ENCODE results near the gene ANO9. TPM values are rescaled to one million over a fixed set of nuclear protein-coding genes. Genes with fewer than 3 reads are reported as not detected.
A peak's percentile ranks its signal among the peaks of the same experiment; 100 is the strongest.
"Not testable (repeated sequence)": the region's sequence is repeated elsewhere in the genome, so short reads cannot be mapped to it uniquely, and the experiment has no call there.

Gene ANO9
- polyA plus RNA-seq, 1 donor: 169 TPM

GRCh38 chr11:394034-394857, 47.6 kb downstream of the ANO9 start, which contains the start of gene PKP3:
Gene PKP3, plus strand, starts transcription at chr11:394209. Its CDS starts 84 bp downstream, at chr11:394293.
- Histone ChIP-seq H3K27ac (ENCODE audit: low read length) (peak within 1 kb of the TSS; percentile 100), H3K36me3 (ENCODE audit: control insufficient read depth, insufficient read depth, low read length) (peaks cover 8% of the 10 kb centered on the region), H3K27me3 (ENCODE audit: control insufficient read depth, insufficient read depth, low read length) (no peaks in the 10 kb centered on the region), H3K9me3 (ENCODE audit: control insufficient read depth, low read depth, low read length) (peaks cover 10% of the 10 kb centered on the region), H3K4me1 (ENCODE audit: control insufficient read depth, insufficient read depth, low read length) (peaks cover 27% of the 10 kb centered on the region), H3K4me3 (ENCODE audit: low read length) (peak within 1 kb of the TSS; percentile 83)
- WGBS (ENCODE audit: insufficient coverage, low lambda C conversion rate): no CpG with 5 or more reads among the region's 57 CpGs
- DNase-seq: peak; percentile 87 to 95

- H3K36me3 ChIP-seq (ENCODE audit: control insufficient read depth, insufficient read depth, low read length): peaks cover 5% of the 10 kb centered on the region
- WGBS (ENCODE audit: insufficient coverage, low lambda C conversion rate): no CpG with 5 or more reads among the region's 17 CpGs
- H3K4me1 ChIP-seq (ENCODE audit: control insufficient read depth, insufficient read depth, low read length): peaks cover 27% of the 10 kb centered on the region
- peaks cover 10% of the 10 kb centered on the region for H3K9me3 ChIP-seq (ENCODE audit: control insufficient read depth, low read depth, low read length)
- H3K27ac ChIP-seq (ENCODE audit: low read length): peak overlapping the region; percentile 100
- no peaks in the 10 kb centered on the region for H3K27me3 ChIP-seq (ENCODE audit: control insufficient read depth, insufficient read depth, low read length)
- H3K4me3 ChIP-seq (ENCODE audit: low read length): peak overlapping the region; percentile 83
- DNase-seq: peak; percentile 83 to 87
Measured at GRCh38 chr11:393219-394033, 48.4 kb downstream of the ANO9 start.

- no CpG with 5 or more reads among the region's 36 CpGs for WGBS (ENCODE audit: insufficient coverage, low lambda C conversion rate)
- DNase-seq: no peak
- H3K27ac ChIP-seq (ENCODE audit: low read length): no peak overlapping the region
- peaks cover 7% of the 10 kb centered on the region for H3K9me3 ChIP-seq (ENCODE audit: control insufficient read depth, low read depth, low read length)
- peaks cover 27% of the 10 kb centered on the region for H3K4me1 ChIP-seq (ENCODE audit: control insufficient read depth, insufficient read depth, low read length)
- no peaks in the 10 kb centered on the region for H3K27me3 ChIP-seq (ENCODE audit: control insufficient read depth, insufficient read depth, low read length)
- no peak overlapping the region for H3K4me3 ChIP-seq (ENCODE audit: low read length)
- H3K36me3 ChIP-seq (ENCODE audit: control insufficient read depth, insufficient read depth, low read length): peaks cover 5% of the 10 kb centered on the region
Measured at GRCh38 chr11:392102-392777, 49.6 kb downstream of the ANO9 start.

GRCh38 chr11:391117-392017, 50.4 kb downstream of the ANO9 start:
- no peaks in the 10 kb centered on the region for H3K36me3 ChIP-seq (ENCODE audit: control insufficient read depth, insufficient read depth, low read length)
- no peaks in the 10 kb centered on the region for H3K27me3 ChIP-seq (ENCODE audit: control insufficient read depth, insufficient read depth, low read length)
- WGBS (ENCODE audit: insufficient coverage, low lambda C conversion rate): no CpG with 5 or more reads among the region's 38 CpGs
- DNase-seq: no peak
- peaks cover 3% of the 10 kb centered on the region for H3K9me3 ChIP-seq (ENCODE audit: control insufficient read depth, low read depth, low read length)
- H3K4me3 ChIP-seq (ENCODE audit: low read length): no peak overlapping the region
- H3K4me1 ChIP-seq (ENCODE audit: control insufficient read depth, insufficient read depth, low read length): peaks cover 27% of the 10 kb centered on the region
- H3K27ac ChIP-seq (ENCODE audit: low read length): no peak overlapping the region

GRCh38 chr11:390175-390574, 51.6 kb downstream of the ANO9 start:
- no peaks in the 10 kb centered on the region for H3K27me3 ChIP-seq (ENCODE audit: control insufficient read depth, insufficient read depth, low read length)
- WGBS (ENCODE audit: insufficient coverage, low lambda C conversion rate): no CpG with 5 or more reads among the region's 11 CpGs
- H3K4me1 ChIP-seq (ENCODE audit: control insufficient read depth, insufficient read depth, low read length): peaks cover 18% of the 10 kb centered on the region
- no peak overlapping the region for H3K4me3 ChIP-seq (ENCODE audit: low read length)
- no peaks in the 10 kb centered on the region for H3K36me3 ChIP-seq (ENCODE audit: control insufficient read depth, insufficient read depth, low read length)
- no peak overlapping the region for H3K27ac ChIP-seq (ENCODE audit: low read length)
- peaks cover 12% of the 10 kb centered on the region for H3K9me3 ChIP-seq (ENCODE audit: control insufficient read depth, low read depth, low read length)
- no peak for DNase-seq

- Histone ChIP-seq H3K4me1 (ENCODE audit: control insufficient read depth, insufficient read depth, low read length) (peaks cover 16% of the 10 kb centered on the region), H3K9me3 (ENCODE audit: control insufficient read depth, low read depth, low read length) (peaks cover 12% of the 10 kb centered on the region)
- not testable (repeated sequence) for DNase-seq; H3K27ac ChIP-seq (ENCODE audit: low read length); H3K36me3 ChIP-seq (ENCODE audit: control insufficient read depth, insufficient read depth, low read length); H3K27me3 ChIP-seq (ENCODE audit: control insufficient read depth, insufficient read depth, low read length); H3K4me3 ChIP-seq (ENCODE audit: low read length)
- WGBS (ENCODE audit: insufficient coverage, low lambda C conversion rate): no CpG with 5 or more reads among the region's 17 CpGs
Measured at GRCh38 chr11:389369-389768, 52.4 kb downstream of the ANO9 start.

- DNase-seq: no peak
- no peak overlapping the region for H3K4me3 ChIP-seq (ENCODE audit: low read length)
- peaks cover 4% of the 10 kb centered on the region for H3K4me1 ChIP-seq (ENCODE audit: control insufficient read depth, insufficient read depth, low read length)
- no peak overlapping the region for H3K27ac ChIP-seq (ENCODE audit: low read length)
- peaks cover 12% of the 10 kb centered on the region for H3K9me3 ChIP-seq (ENCODE audit: control insufficient read depth, low read depth, low read length)
- WGBS (ENCODE audit: insufficient coverage, low lambda C conversion rate): 72% methylated on average over 2 of the region's 4 CpGs
- no peaks in the 10 kb centered on the region for H3K36me3 ChIP-seq (ENCODE audit: control insufficient read depth, insufficient read depth, low read length)
- no peaks in the 10 kb centered on the region for H3K27me3 ChIP-seq (ENCODE audit: control insufficient read depth, insufficient read depth, low read length)
Measured at GRCh38 chr11:387193-387793, 54.5 kb downstream of the ANO9 start.

GRCh38 chr11:386483-386882, 55.3 kb downstream of the ANO9 start:
- no CpG with 5 or more reads among the region's 6 CpGs for WGBS (ENCODE audit: insufficient coverage, low lambda C conversion rate)
- Histone ChIP-seq H3K27ac (ENCODE audit: low read length) (no peak overlapping the region), H3K36me3 (ENCODE audit: control insufficient read depth, insufficient read depth, low read length) (no peaks in the 10 kb centered on the region), H3K4me1 (ENCODE audit: control insufficient read depth, insufficient read depth, low read length) (peaks cover 4% of the 10 kb centered on the region), H3K27me3 (ENCODE audit: control insufficient read depth, insufficient read depth, low read length) (no peaks in the 10 kb centered on the region), H3K9me3 (ENCODE audit: control insufficient read depth, low read depth, low read length) (peaks cover 12% of the 10 kb centered on the region), H3K4me3 (ENCODE audit: low read length) (no peak overlapping the region)
- no peak for DNase-seq

GRCh38 chr11:385594-386351, 56.0 kb downstream of the ANO9 start:
- no CpG with 5 or more reads among the region's 19 CpGs for WGBS (ENCODE audit: insufficient coverage, low lambda C conversion rate)
- H3K27ac ChIP-seq (ENCODE audit: low read length): no peak overlapping the region
- no peaks in the 10 kb centered on the region for H3K36me3 ChIP-seq (ENCODE audit: control insufficient read depth, insufficient read depth, low read length)
- DNase-seq: no peak
- H3K4me3 ChIP-seq (ENCODE audit: low read length): no peak overlapping the region
- H3K4me1 ChIP-seq (ENCODE audit: control insufficient read depth, insufficient read depth, low read length): peaks cover 4% of the 10 kb centered on the region
- peaks cover 12% of the 10 kb centered on the region for H3K9me3 ChIP-seq (ENCODE audit: control insufficient read depth, low read depth, low read length)
- no peaks in the 10 kb centered on the region for H3K27me3 ChIP-seq (ENCODE audit: control insufficient read depth, insufficient read depth, low read length)

Data from large intestine (tissue), 3 donors.